Urothelium cell line (cell line): ENCODE results near the gene SHB.

Source experiments
- DNase-seq: peaks from one replicate; pipeline ENCODE4 v3.0.0; 2011; ENCODE audit warnings: low spot score, mixed read lengths
- FAIRE-seq: peaks from 2 replicates; lab custom pipeline; 2011; peaks lifted over from hg19 to GRCh38; lab: Jason Lieb, UNC

Gene SHB

DNA sequence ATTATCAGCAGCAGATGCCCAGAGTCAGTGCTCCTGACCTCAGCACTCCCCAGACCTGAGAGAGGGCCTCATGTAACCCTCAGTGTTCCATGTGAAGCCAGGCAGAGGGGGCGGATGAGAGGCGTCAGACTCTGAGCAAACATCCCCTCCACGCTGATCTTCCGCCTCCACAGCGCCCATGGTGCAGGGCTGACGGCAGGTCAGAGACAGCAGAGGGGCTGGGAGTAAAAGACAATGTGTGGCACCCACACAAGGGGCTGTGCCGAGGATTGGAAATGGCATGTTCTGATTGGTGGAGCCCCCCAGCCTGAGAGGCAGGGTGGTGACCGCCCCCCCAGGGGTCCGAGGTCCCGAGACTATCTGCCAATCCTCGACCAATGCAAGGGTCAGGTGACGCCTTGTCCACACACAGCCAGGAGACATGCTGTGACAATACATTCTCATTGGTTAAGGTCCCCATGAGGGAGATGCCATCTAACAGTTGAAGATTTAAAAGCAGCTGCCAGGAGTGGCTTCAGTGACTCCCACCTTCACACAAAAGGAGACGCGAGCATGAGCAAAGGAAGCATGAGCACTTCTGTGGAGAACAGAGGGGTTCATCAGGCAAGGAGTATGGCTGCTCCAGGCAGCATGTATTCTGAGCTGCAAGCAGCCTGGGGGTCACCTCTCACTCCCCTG, 145.8 kb downstream of the SHB start:
- no peak for DNase-seq
- FAIRE-seq: no peak

DNA sequence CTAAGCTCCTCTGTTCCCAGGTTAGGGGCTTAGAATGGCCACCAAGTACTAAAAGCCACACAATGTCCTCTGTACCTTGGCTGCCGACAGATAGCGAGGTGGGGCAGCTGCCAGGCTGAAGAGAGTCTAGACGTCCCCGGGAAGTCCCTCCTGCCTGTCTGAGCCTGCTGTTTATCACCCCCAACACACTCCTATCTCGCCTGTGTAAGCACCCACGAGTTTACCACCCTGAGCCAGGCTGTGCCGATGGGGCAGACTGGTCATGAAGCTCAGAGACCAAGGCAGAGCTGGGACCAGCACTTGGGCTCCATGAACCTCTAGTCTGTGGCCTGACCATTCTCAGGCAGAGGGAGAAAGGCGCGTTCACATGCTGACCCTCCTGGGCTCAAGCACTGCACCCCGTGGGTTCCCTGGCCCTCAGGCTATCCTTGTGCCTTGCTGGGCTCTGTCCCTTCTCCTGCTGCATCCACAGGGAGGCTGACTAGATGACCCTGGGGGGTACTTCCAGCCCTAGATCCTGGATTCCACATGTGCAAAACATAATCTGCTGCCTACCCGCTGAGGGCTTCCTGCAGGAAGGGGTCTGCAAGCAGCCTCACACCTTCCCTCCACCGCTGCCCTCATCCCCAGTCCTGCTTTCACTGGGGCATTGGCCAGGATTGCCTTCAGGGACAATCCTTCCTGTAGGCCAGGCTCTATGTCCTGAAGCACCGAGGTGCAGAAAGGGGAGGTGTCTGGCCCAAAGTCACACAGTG, 146.5 kb downstream of the SHB start:
- FAIRE-seq: no peak
- no peak for DNase-seq

DNA sequence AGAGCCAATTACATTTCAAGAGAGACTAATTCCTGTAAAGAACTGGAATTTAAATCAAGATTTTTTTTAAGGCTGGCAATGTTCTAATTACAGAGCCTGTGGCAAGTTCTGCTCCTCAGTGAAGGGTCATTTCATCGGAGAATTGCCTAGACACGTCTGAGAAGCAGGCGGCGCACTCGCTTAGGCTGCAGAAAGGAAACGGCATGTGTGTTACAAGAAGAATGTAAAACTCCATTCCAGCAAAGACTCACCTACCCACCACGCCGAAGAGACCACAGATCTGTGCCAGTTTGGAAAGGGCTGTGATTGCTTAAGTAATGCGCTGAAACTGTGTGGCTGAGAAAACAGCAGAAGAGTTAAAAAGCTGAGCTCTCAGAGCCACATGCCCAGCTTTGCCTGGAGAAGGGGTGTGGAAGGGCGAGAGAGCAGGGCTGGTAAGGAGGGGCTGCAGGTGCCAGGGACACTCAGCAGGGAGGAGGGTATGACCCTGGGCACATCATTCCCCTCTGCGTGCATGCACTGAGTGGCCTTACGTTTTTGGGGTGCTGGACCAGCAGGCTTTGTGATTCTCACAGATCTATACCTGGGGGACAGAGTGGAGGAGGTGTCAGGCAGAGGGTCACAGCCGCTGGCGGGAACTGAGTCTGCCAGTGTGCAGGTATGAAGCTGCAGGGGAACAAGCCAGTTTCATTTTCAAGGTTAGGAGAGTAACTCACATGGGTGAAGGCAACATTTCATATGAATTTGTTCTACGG, 147.3 kb downstream of the SHB start:
- DNase-seq: no peak
- FAIRE-seq: no peak

DNA sequence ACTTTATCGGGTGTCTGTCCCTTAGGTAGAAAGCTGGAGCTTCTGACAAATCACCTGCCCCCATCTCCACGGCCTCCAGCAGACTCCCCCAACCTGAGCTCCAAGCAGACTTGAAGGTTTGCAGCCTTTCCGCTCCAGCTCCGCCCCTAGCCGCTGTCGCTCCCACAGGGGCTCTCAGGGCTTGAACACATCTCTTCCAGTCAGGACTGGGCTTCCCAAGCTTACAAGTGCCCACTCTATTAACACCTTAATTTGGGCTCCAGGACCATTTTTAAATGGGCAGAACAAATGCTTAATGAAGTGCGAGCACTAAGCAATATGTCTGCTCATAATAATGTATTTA, 147.9 kb downstream of the SHB start:
- DNase-seq (no peak), FAIRE-seq (no peak)

DNA sequence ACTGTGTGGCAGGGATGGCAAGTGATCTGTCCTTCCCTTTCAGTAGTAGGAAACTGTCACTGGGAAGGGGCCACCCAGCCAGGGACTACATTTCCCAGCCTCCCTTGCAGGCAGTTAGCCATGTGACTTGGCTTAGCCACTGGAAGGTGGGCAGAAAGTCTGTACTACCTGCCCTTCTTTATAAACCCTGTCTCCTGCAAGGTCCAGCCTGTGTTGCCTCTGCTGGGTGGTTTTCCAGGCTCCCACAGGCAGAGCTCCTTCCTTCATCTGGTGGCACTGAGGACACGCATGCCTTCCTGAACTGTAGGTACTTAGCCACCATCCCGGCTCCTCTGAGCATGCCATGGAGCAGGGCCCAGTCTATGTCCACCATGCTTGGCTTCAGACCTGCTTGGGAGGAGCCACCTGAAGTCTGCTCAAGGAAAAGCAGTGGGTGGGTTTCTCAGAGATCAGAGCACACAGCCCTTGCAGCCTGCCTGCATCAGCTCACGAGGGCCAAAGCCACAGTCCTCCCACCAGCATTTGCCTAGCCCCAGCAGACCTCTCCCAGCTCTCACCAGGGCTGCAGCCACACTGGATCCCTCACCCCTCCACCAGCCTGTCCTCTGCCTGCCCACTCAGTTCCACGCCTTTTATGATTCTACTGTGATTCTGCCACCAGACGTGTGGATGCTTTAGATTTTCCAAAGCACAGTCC, 148.4 kb downstream of the SHB start:
- no peak for FAIRE-seq

DNA sequence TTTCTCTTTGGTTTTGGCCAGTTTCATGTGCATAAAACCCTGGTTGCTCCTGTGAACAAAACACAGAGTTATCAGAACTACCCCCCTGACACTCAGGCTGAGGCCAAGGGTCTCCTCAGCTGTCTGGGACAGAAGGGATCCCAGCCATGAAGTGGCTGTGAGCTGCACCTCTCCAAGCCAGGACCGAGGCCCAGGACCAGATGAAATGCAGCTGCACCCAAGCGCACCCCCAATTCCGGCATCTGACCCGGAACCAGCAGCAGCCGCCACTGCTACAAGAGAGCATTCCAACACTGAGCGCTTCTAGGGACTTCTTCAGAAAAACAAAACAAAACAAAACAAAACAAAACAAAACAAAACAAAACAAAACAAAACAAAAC, 149.1 kb downstream of the SHB start:
- DNase-seq (no peak), FAIRE-seq (no peak)

More for the DNA sequence above, 148.4 kb downstream of the SHB start:
- DNase-seq: no peak

- FAIRE-seq: no peak
These were observed 149.6 kb downstream of the SHB start for GRCh38 chr9:37919246-37919955.

DNA sequence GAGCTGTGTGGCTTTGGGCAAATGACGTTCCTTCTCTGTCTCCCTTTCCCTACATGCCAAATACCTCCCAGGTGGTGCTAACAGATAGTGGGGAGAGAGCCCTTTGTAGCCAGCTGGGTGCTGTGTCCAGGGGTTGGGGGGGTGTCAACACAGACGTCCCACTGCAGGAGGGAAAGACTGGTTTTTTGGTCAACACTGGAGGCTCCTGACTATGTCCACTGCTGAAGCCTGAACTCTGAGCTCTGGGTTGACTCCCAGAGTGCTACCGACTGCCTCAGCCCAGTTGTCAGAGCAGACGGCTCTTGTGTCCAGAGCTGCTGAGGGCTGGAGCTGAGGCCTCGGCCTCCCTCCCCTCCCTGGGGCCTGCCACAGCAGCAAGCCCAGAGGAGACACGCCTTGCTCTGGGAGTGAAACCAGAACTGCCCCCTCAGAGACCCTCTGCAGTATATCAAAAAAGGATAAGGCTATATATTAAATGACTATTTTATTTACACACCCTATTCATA, 150.3 kb downstream of the SHB start:
- DNase-seq: no peak
- FAIRE-seq: no peak

More at GRCh38 chr9:37919246-37919955, 149.6 kb downstream of the SHB start:
- no peak for DNase-seq

GRCh38 chr9:37917801-37918664, 151.0 kb downstream of the SHB start:
- FAIRE-seq: peak; percentile 73
- no peak for DNase-seq

- no peak for FAIRE-seq
- no peak for DNase-seq
These were observed 151.7 kb downstream of the SHB start for GRCh38 chr9:37917313-37917731.

GRCh38 chr9:37916471-37917312, 152.3 kb downstream of the SHB start:
- DNase-seq (no peak), FAIRE-seq (no peak)

- DNase-seq (no peak), FAIRE-seq (no peak)
These were observed 153.0 kb downstream of the SHB start for GRCh38 chr9:37915911-37916470.

- FAIRE-seq: no peak
- no peak for DNase-seq
These were observed 154.2 kb downstream of the SHB start for GRCh38 chr9:37914701-37915358.

GRCh38 chr9:37914154-37914551, 154.9 kb downstream of the SHB start:
- DNase-seq: no peak
- no peak for FAIRE-seq

GRCh38 chr9:37913480-37914153, 155.4 kb downstream of the SHB start:
- peak; percentile 37 for FAIRE-seq
- peak; percentile 83 for DNase-seq

DNA sequence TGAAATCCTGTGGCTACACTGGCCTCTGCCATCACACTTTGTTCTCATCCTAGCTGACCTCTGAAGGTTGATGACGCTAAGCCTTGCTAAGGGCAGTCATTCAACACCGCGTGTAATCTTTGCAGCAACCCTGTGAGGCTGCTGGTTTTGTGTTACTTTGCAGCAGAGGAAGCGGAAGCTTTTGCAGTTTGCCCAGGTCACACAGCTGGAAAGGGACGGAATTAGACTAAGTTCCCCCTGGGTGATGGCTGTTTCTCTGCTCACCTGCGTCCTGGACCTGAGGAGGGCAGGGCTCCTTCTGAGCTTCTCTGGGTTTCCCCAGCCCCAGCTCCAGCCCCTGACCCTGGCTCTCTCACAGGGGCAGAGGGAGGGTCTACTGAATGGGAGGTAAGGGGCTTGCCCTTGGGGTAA, 157.8 kb downstream of the SHB start:
- DNase-seq (no peak), FAIRE-seq (peak; percentile 20)

DNA sequence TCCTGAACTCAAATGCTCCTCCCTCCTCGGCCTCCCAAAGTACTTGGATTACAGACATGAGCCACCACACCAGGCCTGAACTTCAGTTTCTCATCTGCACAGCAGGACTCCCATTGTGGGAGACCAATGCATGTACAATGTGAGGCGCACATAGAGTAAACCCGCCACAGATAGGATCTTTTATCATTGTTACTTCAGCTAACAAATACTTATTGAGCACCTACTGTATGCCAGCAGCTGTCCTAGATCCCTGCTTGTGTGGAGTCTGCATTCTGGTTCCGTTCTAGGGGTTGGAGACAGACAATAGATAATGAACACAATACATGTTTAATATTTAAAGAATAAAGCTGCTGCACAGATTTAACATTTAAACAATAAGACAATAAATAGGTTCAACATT, 158.8 kb downstream of the SHB start:
- DNase-seq: no peak
- no peak for FAIRE-seq
